Fibroblast of skin of left quadriceps (primary cell): Measurements from ENCODE around the gene ATP11C.

Experiments used
- DNase-seq, 2 experiments: peaks; one replicate each; pipeline ENCODE4 v3.0.0-alpha.2; 2013; ENCODE audit warnings: low read depth in 2 of 2

Gene ATP11C

GRCh38 chrX:139804482-139804881 is 128.4 kb downstream of the ATP11C start:
- DNase-seq = no peak

GRCh38 chrX:139803224-139803623 is 129.6 kb downstream of the ATP11C start:
- no peak for DNase-seq

GRCh38 chrX:139802048-139802447 is 130.8 kb downstream of the ATP11C start:
- no peak for DNase-seq

- no peak for DNase-seq
Measured at GRCh38 chrX:139801397-139801813, 131.4 kb downstream of the ATP11C start.

- DNase-seq = no peak
Measured at GRCh38 chrX:139798701-139799100, 134.2 kb downstream of the ATP11C start.

GRCh38 chrX:139795196-139795595 is 137.7 kb downstream of the ATP11C start:
- no peak for DNase-seq

GRCh38 chrX:139787601-139788000 is 145.3 kb downstream of the ATP11C start:
- DNase-seq = no peak

GRCh38 chrX:139784807-139785206 is 148.0 kb downstream of the ATP11C start:
- DNase-seq = no peak

GRCh38 chrX:139783959-139784358 is 148.9 kb downstream of the ATP11C start:
- no peak for DNase-seq

- no peak for DNase-seq
Measured at GRCh38 chrX:139783030-139783429, 149.8 kb downstream of the ATP11C start.

GRCh38 chrX:139776599-139776998 is 156.3 kb downstream of the ATP11C start:
- DNase-seq = no peak

- no peak for DNase-seq
Measured at GRCh38 chrX:139770366-139770765, 162.5 kb downstream of the ATP11C start.

GRCh38 chrX:139766545-139766983 is 166.3 kb downstream of the ATP11C start:
- no peak for DNase-seq

GRCh38 chrX:139762400-139763183 is 170.3 kb downstream of the ATP11C start:
- DNase-seq = no peak

- no peak for DNase-seq
Measured at GRCh38 chrX:139759637-139760036, 173.2 kb downstream of the ATP11C start.

- DNase-seq = no peak
Measured at GRCh38 chrX:139758809-139759208, 174.0 kb downstream of the ATP11C start.

GRCh38 chrX:139758250-139758649 is 174.6 kb downstream of the ATP11C start:
- no peak for DNase-seq

- no peak for DNase-seq
Measured at GRCh38 chrX:139751053-139751452, 181.8 kb downstream of the ATP11C start.

GRCh38 chrX:139750390-139750789 is 182.5 kb downstream of the ATP11C start:
- peak in 1 of 2 experiments; percentile 4 for DNase-seq

GRCh38 chrX:139739138-139739537 is 193.7 kb downstream of the ATP11C start:
- DNase-seq = no peak

GRCh38 chrX:139738581-139738980 is 194.3 kb downstream of the ATP11C start:
- DNase-seq = no peak

GRCh38 chrX:139736151-139736550 is 196.7 kb downstream of the ATP11C start:
- DNase-seq = no peak

- DNase-seq = no peak
Measured at GRCh38 chrX:139734996-139735395, 197.9 kb downstream of the ATP11C start.

- no peak for DNase-seq
Measured at GRCh38 chrX:139725720-139726119, 207.1 kb downstream of the ATP11C start.
